ENCODE measurements around the gene TMEM151B.
"Not testable (repeated sequence)": the region's sequence is repeated elsewhere in the genome, so short reads cannot be mapped to it uniquely, and the experiment has no call there.

TMEM151B gene

DNA sequence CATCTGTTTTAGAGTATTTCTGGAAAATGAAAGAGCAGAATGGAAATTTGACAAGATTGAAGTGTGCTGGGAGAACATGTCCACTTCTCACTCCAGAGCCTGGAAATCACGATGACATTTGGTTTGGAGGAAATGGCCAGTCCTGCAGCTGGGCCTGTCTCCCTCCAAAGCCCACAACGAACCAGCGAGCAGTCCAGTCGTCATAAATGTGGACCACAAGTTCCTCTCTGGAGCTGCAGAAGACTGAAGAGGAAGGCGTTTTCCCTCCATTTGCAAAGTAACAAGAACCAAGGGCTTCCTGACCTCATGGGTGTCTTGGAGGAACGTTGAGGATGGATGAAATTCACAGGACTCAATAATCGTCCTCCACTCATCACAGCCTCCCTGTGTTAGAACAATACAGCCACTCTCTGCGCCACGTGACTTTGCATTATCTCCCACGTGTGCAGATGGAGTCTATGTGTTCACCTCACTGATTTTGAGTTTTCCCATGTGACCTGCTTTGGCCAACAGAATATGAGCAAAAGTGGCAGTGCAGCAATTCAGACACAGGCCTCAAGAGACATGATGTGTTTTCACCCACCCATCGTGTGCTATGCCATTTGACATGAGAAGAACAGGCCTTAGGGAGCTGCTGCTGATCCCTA is 63.1 kb downstream of the TMEM151B start:
- DNase-seq (ENCODE audit: low read depth in 1 of 2, low spot score in 1 of 2), result no peak

- no peak for DNase-seq (ENCODE audit: low read depth in 1 of 2, low spot score in 1 of 2)
Measured at GRCh38 chr6:44333942-44334341, 63.7 kb downstream of the TMEM151B start.

- DNase-seq (ENCODE audit: low read depth in 1 of 2, low spot score in 1 of 2), result no peak
Measured at GRCh38 chr6:44335631-44336030, 65.4 kb downstream of the TMEM151B start.

DNA sequence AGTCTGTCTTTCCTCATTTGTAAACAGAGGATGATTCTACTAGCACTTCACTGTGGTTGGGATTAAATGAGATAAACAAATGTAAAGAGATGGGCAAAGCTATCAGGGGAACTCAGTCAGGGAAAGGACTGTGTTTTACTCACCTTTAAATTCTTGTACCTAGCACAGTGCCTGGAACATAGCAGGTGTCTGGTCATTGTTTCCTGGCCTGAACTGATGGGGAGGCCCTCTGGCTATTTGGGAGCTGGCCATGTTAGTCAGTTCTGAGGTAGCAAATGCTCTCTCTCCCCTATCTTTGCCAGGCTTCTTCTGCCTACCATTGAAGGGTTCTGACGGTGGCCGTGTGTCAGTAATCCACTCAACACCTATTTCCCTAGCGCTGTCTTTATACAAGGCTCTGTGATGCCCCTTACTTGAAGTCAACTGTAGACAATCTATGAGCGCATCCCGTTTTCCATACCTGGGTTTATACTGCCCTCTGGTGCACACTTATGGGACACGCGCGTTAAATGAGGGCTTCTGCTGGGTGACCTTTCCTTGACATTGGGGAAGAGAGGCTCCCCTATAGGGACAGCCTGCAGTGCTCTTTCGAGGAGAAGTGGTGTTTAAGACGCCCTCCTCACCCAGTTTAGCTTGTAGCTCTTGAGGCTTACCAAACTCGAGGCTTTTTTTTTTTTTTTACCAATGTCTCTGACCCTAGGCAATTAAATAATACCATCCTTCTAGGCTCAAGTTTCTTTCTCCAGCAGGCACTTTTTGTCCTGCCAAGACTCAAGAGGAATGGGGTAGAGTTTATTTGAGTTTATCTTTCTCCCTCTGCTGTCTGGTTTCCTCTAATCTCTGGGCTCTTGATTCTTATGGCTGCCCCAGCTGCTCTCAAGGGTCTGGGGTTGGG is 68.2 kb downstream of the TMEM151B start:
- peak; percentile 21 to 39 for DNase-seq (ENCODE audit: low read depth in 1 of 2, low spot score in 1 of 2)

DNA sequence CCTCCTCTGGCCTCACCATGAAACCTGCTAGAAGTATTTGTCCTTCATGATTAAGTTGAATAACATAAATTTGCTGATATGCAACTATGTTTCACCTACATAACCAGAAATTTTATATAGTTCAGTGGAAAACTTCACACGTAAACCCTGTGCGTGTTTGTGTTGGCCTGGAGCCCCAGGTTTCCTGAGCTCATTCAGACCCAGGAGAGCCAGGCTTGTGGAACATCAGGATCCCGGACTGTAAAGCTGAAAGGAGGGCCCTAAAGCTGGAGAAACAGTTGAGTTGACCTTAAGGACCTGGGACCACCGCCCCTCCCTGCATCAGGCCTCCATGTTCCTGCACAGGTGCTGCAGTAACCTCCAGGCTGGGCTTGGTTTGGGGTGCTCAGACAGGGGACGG is 69.1 kb downstream of the TMEM151B start:
- DNase-seq (ENCODE audit: low read depth in 1 of 2, low spot score in 1 of 2), result no peak

GRCh38 chr6:44339763-44340625 is 69.7 kb downstream of the TMEM151B start:
- DNase-seq (ENCODE audit: low read depth in 1 of 2, low spot score in 1 of 2), result no peak

DNA sequence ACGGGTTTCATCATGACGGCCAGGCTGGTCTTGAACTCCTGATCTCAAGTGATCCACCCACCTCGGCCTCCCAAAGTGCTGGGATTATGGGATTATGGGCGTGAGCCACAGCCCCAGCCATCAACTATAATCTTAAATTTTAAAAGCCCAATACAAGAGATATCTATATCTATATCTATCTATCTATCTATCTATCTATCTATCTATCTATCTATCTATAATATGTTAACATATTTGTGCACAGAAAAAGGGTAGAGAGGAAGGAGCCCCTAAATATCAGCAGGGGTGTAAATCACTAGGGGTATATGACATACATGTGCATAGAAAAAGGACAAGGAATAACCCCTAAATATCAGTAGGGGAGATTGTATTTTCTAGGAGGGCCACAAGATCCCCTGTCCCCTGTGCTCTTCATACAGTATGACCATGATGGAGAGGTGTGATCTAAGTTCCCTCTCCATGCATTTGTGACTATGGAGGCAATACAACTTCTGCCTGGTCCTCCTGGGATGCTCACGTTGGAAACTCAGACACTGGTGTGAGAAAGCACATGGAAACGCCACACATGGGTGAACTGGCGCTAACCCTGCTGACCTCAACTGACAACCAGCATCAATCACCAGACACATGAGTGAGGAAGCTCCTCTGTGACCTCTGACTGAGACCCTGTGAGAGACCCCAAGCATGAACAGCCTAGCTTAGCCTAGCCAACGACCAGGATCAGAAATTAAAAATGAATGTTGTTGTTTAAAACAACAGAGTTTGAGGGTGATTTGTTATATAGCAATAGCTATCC is 71.0 kb downstream of the TMEM151B start:
- no peak for DNase-seq (ENCODE audit: low read depth in 1 of 2, low spot score in 1 of 2)

DNA sequence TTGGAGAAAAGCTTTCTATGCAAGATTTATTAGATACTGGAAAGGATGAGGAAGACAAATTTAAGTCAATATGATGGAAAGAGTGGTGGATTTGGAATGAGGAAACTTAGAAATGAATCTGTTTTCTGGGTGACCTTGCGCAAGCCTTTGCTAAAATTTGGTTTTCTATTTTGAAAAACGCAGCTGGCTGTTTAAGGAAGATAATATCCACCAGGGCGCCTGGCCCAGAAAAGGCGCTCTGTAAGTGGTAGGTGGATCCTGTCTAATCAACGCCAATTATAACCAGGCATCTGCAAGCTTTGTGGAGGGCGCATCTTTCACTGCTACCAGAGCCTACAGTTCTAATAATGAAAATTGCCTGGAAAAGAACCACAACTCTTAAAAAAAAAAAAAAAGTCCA is 71.8 kb downstream of the TMEM151B start:
- DNase-seq (ENCODE audit: low read depth in 1 of 2, low spot score in 1 of 2), result no peak

GRCh38 chr6:44342489-44342888 is 72.2 kb downstream of the TMEM151B start, which contains the start of gene SPATS1:
Gene SPATS1 (plus strand): TSS chr6:44342650. CDS start chr6:44343096, 446 bp downstream.
- no peak for DNase-seq (ENCODE audit: low read depth in 1 of 2, low spot score in 1 of 2)

GRCh38 chr6:44346818-44347217 is 76.6 kb downstream of the TMEM151B start:
- DNase-seq (ENCODE audit: low read depth in 1 of 2, low spot score in 1 of 2), result not testable (repeated sequence)

- DNase-seq (ENCODE audit: low read depth in 1 of 2, low spot score in 1 of 2), result no peak
Measured at GRCh38 chr6:44349904-44350649, 79.8 kb downstream of the TMEM151B start.

GRCh38 chr6:44350650-44350994 is 80.4 kb downstream of the TMEM151B start:
- DNase-seq (ENCODE audit: low read depth in 1 of 2, low spot score in 1 of 2), result not testable (repeated sequence)

GRCh38 chr6:44352259-44352658 is 82.0 kb downstream of the TMEM151B start:
- no peak for DNase-seq (ENCODE audit: low read depth in 1 of 2, low spot score in 1 of 2)

GRCh38 chr6:44353336-44353735 is 83.1 kb downstream of the TMEM151B start:
- no peak for DNase-seq (ENCODE audit: low read depth in 1 of 2, low spot score in 1 of 2)

DNA sequence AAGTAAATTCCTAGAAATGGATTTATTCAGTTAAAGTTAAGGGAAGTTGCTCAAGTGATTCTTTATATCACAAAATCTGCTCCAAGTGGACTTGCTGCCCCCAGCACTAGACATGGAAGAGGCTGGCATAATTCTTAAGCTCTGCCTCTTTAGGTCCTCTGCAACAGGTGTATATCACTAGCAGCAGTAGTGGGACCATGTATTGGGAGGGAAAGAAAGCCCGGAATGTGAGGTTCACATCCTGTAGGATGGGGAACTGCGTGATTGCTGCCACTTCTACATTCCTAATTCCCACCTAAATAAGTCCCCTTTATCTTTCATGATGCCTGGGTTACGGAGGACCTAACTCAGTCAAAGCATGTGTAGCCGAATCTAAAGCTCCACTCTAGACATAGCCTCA is 85.4 kb downstream of the TMEM151B start:
- DNase-seq (ENCODE audit: low read depth in 1 of 2, low spot score in 1 of 2), result no peak

- no peak for DNase-seq (ENCODE audit: low read depth in 1 of 2, low spot score in 1 of 2)
Measured at GRCh38 chr6:44356487-44356886, 86.2 kb downstream of the TMEM151B start.

All from activated T-helper 1 cell treated with anti-CD3 and anti-CD28 coated beads, Interleukin-2, amount 50 U/mL, for 16 hours (primary cell).